Measurements from ENCODE around the gene ARMH4. TPM values are rescaled to one million over a fixed set of nuclear protein-coding genes. Genes with fewer than 3 reads are reported as not detected.

The ARMH4 gene
- total and polyA plus RNA-seq, 4 donors = 0.38 to 3.2 (median 0.54) TPM

DNA sequence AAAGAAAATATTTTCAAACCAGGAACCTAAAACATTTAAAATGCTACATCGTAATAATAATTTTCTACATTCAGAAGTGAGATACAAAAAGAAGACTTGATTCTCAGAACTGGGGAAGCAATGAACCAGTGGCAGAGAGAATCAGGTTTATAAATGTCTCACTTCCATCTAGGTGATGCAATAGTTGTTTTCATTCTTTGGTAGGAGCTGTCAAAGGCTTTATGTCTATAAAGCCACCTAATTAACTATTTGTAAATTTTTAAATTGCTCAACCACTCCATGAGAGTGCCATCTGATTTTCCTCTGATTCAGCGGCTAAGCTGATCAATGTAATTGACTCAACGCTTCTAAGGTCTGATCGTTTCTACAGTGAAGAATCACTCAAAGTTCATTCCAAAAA, 66.1 kb downstream of the ARMH4 start:
- H3K4me3 ChIP-seq (ENCODE audit: low read depth in 1 of 3, low read length in 3 of 3) = no peak overlapping the region
- no peak for DNase-seq (ENCODE audit: low spot score)
- H3K9me3 ChIP-seq (ENCODE audit: control insufficient read depth in 4 of 4, low read length in 3 of 4) = no peaks in the 10 kb centered on the region
- WGBS = 81% methylated on average over 4 of the region's 4 CpGs
- H3K27ac ChIP-seq (ENCODE audit: low read depth in 1 of 2, low read length in 2 of 2) = no peak overlapping the region
- no peaks in the 10 kb centered on the region for H3K36me3 ChIP-seq (ENCODE audit: control insufficient read depth in 4 of 4, insufficient read depth in 3 of 4, low read depth in 1 of 4, low read length in 3 of 4)
- no peaks in the 10 kb centered on the region for H3K27me3 ChIP-seq (ENCODE audit: control insufficient read depth in 4 of 4, insufficient read depth in 4 of 4, low read length in 3 of 4)
- TF ChIP-seq RAD21 (IDR thresholded peaks at IDR 0.05) (no peak), SP1 (IDR thresholded peaks at IDR 0.05) (no peak), EGR1 (IDR thresholded peaks at IDR 0.05; ENCODE audit: low read depth in 2 of 2) (no peak)
- TF ChIP-seq, protein P1, sequence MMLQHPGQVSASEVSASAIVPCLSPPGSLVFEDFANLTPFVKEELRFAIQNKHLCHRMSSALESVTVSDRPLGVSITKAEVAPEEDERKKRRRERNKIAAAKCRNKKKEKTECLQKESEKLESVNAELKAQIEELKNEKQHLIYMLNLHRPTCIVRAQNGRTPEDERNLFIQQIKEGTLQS (IDR thresholded peaks at IDR 0.05) = no peak
- no peaks in the 10 kb centered on the region for H3K4me1 ChIP-seq (ENCODE audit: control insufficient read depth in 4 of 4, insufficient read depth in 4 of 4, low read length in 3 of 4)
- no peak overlapping the region for H3K9ac ChIP-seq (ENCODE audit: low read depth in 1 of 2, low read length in 2 of 2)

- H3K4me3 ChIP-seq (ENCODE audit: low read depth in 1 of 3, low read length in 3 of 3) = no peak overlapping the region
- no peaks in the 10 kb centered on the region for H3K4me1 ChIP-seq (ENCODE audit: control insufficient read depth in 4 of 4, insufficient read depth in 4 of 4, low read length in 3 of 4)
- 51% methylated on average over 1 of the region's 1 CpG for WGBS
- H3K9me3 ChIP-seq (ENCODE audit: control insufficient read depth in 4 of 4, low read length in 3 of 4) = no peaks in the 10 kb centered on the region
- no peaks in the 10 kb centered on the region for H3K27me3 ChIP-seq (ENCODE audit: control insufficient read depth in 4 of 4, insufficient read depth in 4 of 4, low read length in 3 of 4)
- no peak overlapping the region for H3K27ac ChIP-seq (ENCODE audit: low read depth in 1 of 2, low read length in 2 of 2)
- TF ChIP-seq SP1 (IDR thresholded peaks at IDR 0.05) (no peak), TAF1 (conservative IDR thresholded peaks at IDR 0.05) (no peak), FOXA2 (IDR thresholded peaks at IDR 0.05) (no peak), JUND (IDR thresholded peaks at IDR 0.05) (peak in 1 of 2 donors; percentile 32), HNF4G (IDR thresholded peaks at IDR 0.05) (no peak), CTCF (IDR thresholded peaks at IDR 0.05; ENCODE audit: low read depth, low read length, missing input control) (no peak)
- no peaks in the 10 kb centered on the region for H3K36me3 ChIP-seq (ENCODE audit: control insufficient read depth in 4 of 4, insufficient read depth in 3 of 4, low read depth in 1 of 4, low read length in 3 of 4)
- no peak for DNase-seq (ENCODE audit: low spot score)
- H3K9ac ChIP-seq (ENCODE audit: low read depth in 1 of 2, low read length in 2 of 2) = no peak overlapping the region
Measured at GRCh38 chr14:58082491-58083098, 69.4 kb downstream of the ARMH4 start.

DNA sequence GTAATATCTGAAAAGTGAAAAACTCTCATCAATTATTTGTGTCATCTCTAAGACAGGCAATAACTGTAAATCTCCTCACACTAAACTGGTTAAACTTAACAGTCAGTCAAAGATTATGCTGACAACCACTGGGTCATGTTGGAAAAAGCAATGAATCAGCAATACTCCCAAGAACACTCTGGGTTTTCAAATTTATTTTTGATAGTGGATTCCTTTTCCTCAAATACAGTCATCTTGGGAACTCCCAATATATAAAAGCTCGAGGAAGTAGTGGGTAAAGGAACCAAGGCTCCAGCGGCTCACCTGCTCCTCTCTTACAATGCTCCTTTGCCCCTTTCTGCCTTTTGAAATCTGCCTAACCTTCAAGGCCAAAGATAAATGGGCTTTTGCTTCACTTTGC, 70.0 kb downstream of the ARMH4 start:
- Histone ChIP-seq H3K27me3 (ENCODE audit: control insufficient read depth in 4 of 4, insufficient read depth in 4 of 4, low read length in 3 of 4) (no peaks in the 10 kb centered on the region), H3K9ac (ENCODE audit: low read depth in 1 of 2, low read length in 2 of 2) (no peak overlapping the region), H3K4me3 (ENCODE audit: low read depth in 1 of 3, low read length in 3 of 3) (no peak overlapping the region), H3K36me3 (ENCODE audit: control insufficient read depth in 4 of 4, insufficient read depth in 3 of 4, low read depth in 1 of 4, low read length in 3 of 4) (no peaks in the 10 kb centered on the region), H3K4me1 (ENCODE audit: control insufficient read depth in 4 of 4, insufficient read depth in 4 of 4, low read length in 3 of 4) (no peaks in the 10 kb centered on the region), H3K9me3 (ENCODE audit: control insufficient read depth in 4 of 4, low read length in 3 of 4) (no peaks in the 10 kb centered on the region), H3K27ac (ENCODE audit: low read depth in 1 of 2, low read length in 2 of 2) (no peak overlapping the region)
- 89% methylated on average over 2 of the region's 2 CpGs for WGBS
- TF ChIP-seq, protein P2, sequence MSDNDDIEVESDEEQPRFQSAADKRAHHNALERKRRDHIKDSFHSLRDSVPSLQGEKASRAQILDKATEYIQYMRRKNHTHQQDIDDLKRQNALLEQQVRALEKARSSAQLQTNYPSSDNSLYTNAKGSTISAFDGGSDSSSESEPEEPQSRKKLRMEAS (IDR thresholded peaks at IDR 0.05) = no peak
- no peak for TF ChIP-seq EGR1 (IDR thresholded peaks at IDR 0.05; ENCODE audit: low read depth in 2 of 2)
- TF ChIP-seq SP1 (IDR thresholded peaks at IDR 0.05) = no peak
- no peak for TF ChIP-seq CTCF (IDR thresholded peaks at IDR 0.05; ENCODE audit: low read depth, low read length, missing input control)
- no peak for DNase-seq (ENCODE audit: low spot score)

Measured in liver (tissue), 9 donors.